ENCODE data around the gene LITAF.

The LITAF gene

GRCh38 chr16:11550791-11551498, 35.8 kb downstream of the LITAF start:
- no peak for DNase-seq (ENCODE audit: low spot score)

- DNase-seq (ENCODE audit: low spot score): peak; percentile 97
Observed at GRCh38 chr16:11547118-11547916, 39.4 kb downstream of the LITAF start.

- DNase-seq (ENCODE audit: low spot score): peak; percentile 61
Observed at GRCh38 chr16:11546608-11547061, 40.1 kb downstream of the LITAF start.

- no peak for DNase-seq (ENCODE audit: low spot score)
Observed at GRCh38 chr16:11543661-11544393, 42.9 kb downstream of the LITAF start.

GRCh38 chr16:11542069-11542744, 44.5 kb downstream of the LITAF start:
- DNase-seq (ENCODE audit: low spot score): no peak

GRCh38 chr16:11539641-11540050, 47.1 kb downstream of the LITAF start:
- DNase-seq (ENCODE audit: low spot score): no peak

GRCh38 chr16:11538880-11539279, 47.8 kb downstream of the LITAF start:
- DNase-seq (ENCODE audit: low spot score): no peak

GRCh38 chr16:11536104-11536866, 50.4 kb downstream of the LITAF start:
- no peak for DNase-seq (ENCODE audit: low spot score)

- DNase-seq (ENCODE audit: low spot score): no peak
Observed at GRCh38 chr16:11535494-11535893, 51.2 kb downstream of the LITAF start.

- no peak for DNase-seq (ENCODE audit: low spot score)
Observed at GRCh38 chr16:11534262-11534661, 52.5 kb downstream of the LITAF start.

GRCh38 chr16:11533588-11533987, 53.1 kb downstream of the LITAF start:
- DNase-seq (ENCODE audit: low spot score): no peak

GRCh38 chr16:11530171-11530940, 56.4 kb downstream of the LITAF start:
- no peak for DNase-seq (ENCODE audit: low spot score)

- no peak for DNase-seq (ENCODE audit: low spot score)
Observed at GRCh38 chr16:11529285-11529684, 57.4 kb downstream of the LITAF start.

GRCh38 chr16:11528053-11528452, 58.7 kb downstream of the LITAF start:
- DNase-seq (ENCODE audit: low spot score): no peak

- no peak for DNase-seq (ENCODE audit: low spot score)
Observed at GRCh38 chr16:11526655-11527350, 59.9 kb downstream of the LITAF start.

GRCh38 chr16:11524098-11524760, 62.5 kb downstream of the LITAF start:
- DNase-seq (ENCODE audit: low spot score): no peak

- no peak for DNase-seq (ENCODE audit: low spot score)
Observed at GRCh38 chr16:11521055-11521454, 65.7 kb downstream of the LITAF start.

GRCh38 chr16:11520442-11520841, 66.3 kb downstream of the LITAF start:
- DNase-seq (ENCODE audit: low spot score): no peak

GRCh38 chr16:11517961-11518360, 68.8 kb downstream of the LITAF start:
- no peak for DNase-seq (ENCODE audit: low spot score)
